ENCODE data around the gene PGBD4. TPM values are rescaled to one million over a fixed set of nuclear protein-coding genes. Genes with fewer than 3 reads are reported as not detected.

PGBD4 gene
- total and polyA plus RNA-seq, 10 donors, result 1.4 to 3.1 (median 1.8) TPM

- no peak for TF ChIP-seq POLR2A (IDR thresholded peaks at IDR 0.05)
- no peak for TF ChIP-seq CTCF (IDR thresholded peaks at IDR 0.05 in 8 of 11, conservative IDR thresholded peaks at IDR 0.05 in 3 of 11)
- no peak for TF ChIP-seq POLR2AphosphoS5 (IDR thresholded peaks at IDR 0.05)
- intact Hi-C loops (cut with DNase I; ENCODE audit: low total_unique reads), result no loop called here
- WGBS, 5 donors, result 45 to 79% (median 64%) methylated on average over 6 of the region's 6 CpGs
- no peak overlapping the region for H3K4me3 ChIP-seq
- H3K36me3 ChIP-seq, result no peaks in the 10 kb centered on the region
- H3K27me3 ChIP-seq (replicated peaks in 1 of 7), result peaks cover 0 to 12% (median 0%) of the 10 kb centered on the region in 7 donors
- H3K4me1 ChIP-seq, result no peaks in the 10 kb centered on the region
- H3K9me3 ChIP-seq, result no peaks in the 10 kb centered on the region
- no peak for DNase-seq
- H3K27ac ChIP-seq, result no peak overlapping the region
Observed at GRCh38 chr15:34122771-34123183, 20.9 kb downstream of the PGBD4 start.

- WGBS, 5 donors, result 73 to 85% (median 77%) methylated on average over 4 of the region's 4 CpGs
- DNase-seq, result no peak
- Histone ChIP-seq H3K9me3 (no peaks in the 10 kb centered on the region), H3K27me3 (replicated peaks in 1 of 7) (peaks cover 0 to 5% (median 0%) of the 10 kb centered on the region in 7 donors), H3K36me3 (no peaks in the 10 kb centered on the region), H3K27ac (no peak overlapping the region), H3K4me1 (no peaks in the 10 kb centered on the region), H3K4me3 (no peak overlapping the region)
- intact Hi-C loops (cut with DNase I; ENCODE audit: low total_unique reads), result no loop called here
- TF ChIP-seq CTCF (IDR thresholded peaks at IDR 0.05 in 8 of 11, conservative IDR thresholded peaks at IDR 0.05 in 3 of 11) (no peak), POLR2AphosphoS5 (IDR thresholded peaks at IDR 0.05) (no peak), POLR2A (IDR thresholded peaks at IDR 0.05) (no peak)
Observed at GRCh38 chr15:34124651-34125050, 22.8 kb downstream of the PGBD4 start.

- no peak for DNase-seq
- TF ChIP-seq POLR2A (IDR thresholded peaks at IDR 0.05) (no peak), POLR2AphosphoS5 (IDR thresholded peaks at IDR 0.05) (no peak), CTCF (IDR thresholded peaks at IDR 0.05 in 8 of 11, conservative IDR thresholded peaks at IDR 0.05 in 3 of 11) (no peak)
- intact Hi-C loops (cut with DNase I; ENCODE audit: low total_unique reads), result no loop called here
Observed at GRCh38 chr15:34125945-34126344, 24.1 kb downstream of the PGBD4 start.

GRCh38 chr15:34126522-34126921, 24.6 kb downstream of the PGBD4 start:
- intact Hi-C loops (cut with DNase I; ENCODE audit: low total_unique reads), result no loop called here
- no peak overlapping the region for H3K4me3 ChIP-seq
- no peaks in the 10 kb centered on the region for H3K4me1 ChIP-seq
- no peaks in the 10 kb centered on the region for H3K36me3 ChIP-seq
- H3K27me3 ChIP-seq (replicated peaks in 1 of 7), result no peaks in the 10 kb centered on the region
- DNase-seq, result no peak
- no peaks in the 10 kb centered on the region for H3K9me3 ChIP-seq
- TF ChIP-seq CTCF (IDR thresholded peaks at IDR 0.05 in 8 of 11, conservative IDR thresholded peaks at IDR 0.05 in 3 of 11), result no peak
- TF ChIP-seq POLR2AphosphoS5 (IDR thresholded peaks at IDR 0.05), result no peak
- no peak for TF ChIP-seq POLR2A (IDR thresholded peaks at IDR 0.05)
- H3K27ac ChIP-seq, result no peak overlapping the region

More at GRCh38 chr15:34125945-34126344, 24.1 kb downstream of the PGBD4 start:
- Histone ChIP-seq H3K4me1 (no peaks in the 10 kb centered on the region), H3K36me3 (no peaks in the 10 kb centered on the region), H3K4me3 (no peak overlapping the region), H3K27me3 (replicated peaks in 1 of 7) (no peaks in the 10 kb centered on the region), H3K9me3 (no peaks in the 10 kb centered on the region), H3K27ac (no peak overlapping the region)
- 71 to 90% (median 80%) methylated on average over 1 of the region's 1 CpG for WGBS, 5 donors
